Stimulated activated CD8-positive, alpha-beta memory T cell treated with anti-CD3 and anti-CD28 coated beads, Interleukin-15, amount 100 ng/mL, for 4 hours (primary cell): ENCODE results near the gene ITSN1.

Experiments
- DNase-seq, 2 donors: peaks; one replicate each; pipeline ENCODE4 v3.0.0-alpha.2; 2020; ENCODE audit warnings: low read depth in 2 of 2

Gene ITSN1

GRCh38 chr21:33729641-33730040, 87.3 kb downstream of the ITSN1 start:
- no peak for DNase-seq

GRCh38 chr21:33731447-33731846, 89.1 kb downstream of the ITSN1 start:
- no peak for DNase-seq

GRCh38 chr21:33732038-33732437, 89.7 kb downstream of the ITSN1 start:
- no peak for DNase-seq

- no peak for DNase-seq
Observed at GRCh38 chr21:33733601-33734000, 91.3 kb downstream of the ITSN1 start.

- DNase-seq, result no peak
Observed at GRCh38 chr21:33734291-33734690, 92.0 kb downstream of the ITSN1 start.

- DNase-seq, result no peak
Observed at GRCh38 chr21:33734818-33735217, 92.5 kb downstream of the ITSN1 start.

- DNase-seq, result no peak
Observed at GRCh38 chr21:33736569-33736968, 94.3 kb downstream of the ITSN1 start.

- DNase-seq, result no peak
Observed at GRCh38 chr21:33739701-33740100, 97.4 kb downstream of the ITSN1 start.

GRCh38 chr21:33747420-33747819, 105.1 kb downstream of the ITSN1 start:
- DNase-seq, result no peak

- no peak for DNase-seq
Observed at GRCh38 chr21:33748903-33749302, 106.6 kb downstream of the ITSN1 start.

- DNase-seq, result no peak
Observed at GRCh38 chr21:33750017-33750416, 107.7 kb downstream of the ITSN1 start.

- no peak for DNase-seq
Observed at GRCh38 chr21:33751120-33751519, 108.8 kb downstream of the ITSN1 start.

GRCh38 chr21:33751533-33751932, 109.2 kb downstream of the ITSN1 start:
- DNase-seq, result no peak

- DNase-seq, result no peak
Observed at GRCh38 chr21:33752260-33752659, 110.0 kb downstream of the ITSN1 start.

GRCh38 chr21:33753886-33754285, 111.6 kb downstream of the ITSN1 start:
- DNase-seq, result no peak

GRCh38 chr21:33754481-33754880, 112.2 kb downstream of the ITSN1 start:
- no peak for DNase-seq

GRCh38 chr21:33755354-33755753, 113.1 kb downstream of the ITSN1 start:
- no peak for DNase-seq

GRCh38 chr21:33760641-33761440, 118.5 kb downstream of the ITSN1 start:
- no peak for DNase-seq

- no peak for DNase-seq
Observed at GRCh38 chr21:33761441-33762036, 119.2 kb downstream of the ITSN1 start.

GRCh38 chr21:33762803-33763581, 120.7 kb downstream of the ITSN1 start:
- DNase-seq, result no peak

GRCh38 chr21:33763582-33763899, 121.2 kb downstream of the ITSN1 start:
- DNase-seq, result no peak

GRCh38 chr21:33767236-33767635, 124.9 kb downstream of the ITSN1 start:
- DNase-seq, result no peak

- DNase-seq, result no peak
Observed at GRCh38 chr21:33767960-33768359, 125.7 kb downstream of the ITSN1 start.
